Loucy (cell line): ENCODE results near the gene SPATA17.

Experiments used
- H2AFZ ChIP-seq: fragments of 200-600 bp; sonication (generic); 2 replicates; pipeline ENCODE4 v1.6.0; 2016; ENCODE audit warnings: antibody characterized with exemption, mild to moderate bottlenecking, low read length, moderate library complexity
- H3F3A ChIP-seq: fragments of 200-600 bp; 2 replicates; pipeline ENCODE4 v1.6.0; 2016; ENCODE audit warnings: antibody characterized with exemption, low read depth, mild to moderate bottlenecking
- H3K27me3 ChIP-seq: fragments of 200-600 bp; sonication (generic); 2 replicates; pipeline ENCODE4 v1.6.1; 2014; ENCODE audit warnings: low read length, mild to moderate bottlenecking; ENCODE audit not compliant: insufficient read depth, poor library complexity, severe bottlenecking
- H3K36me3 ChIP-seq: fragments of 200-600 bp; sonication (generic); 2 replicates; pipeline ENCODE4 v1.6.1; 2016; ENCODE audit warnings: low read length; ENCODE audit not compliant: insufficient read depth
- H3K4me1 ChIP-seq: fragments of 200-600 bp; sonication (generic); 2 replicates; pipeline ENCODE4 v1.5.1; 2014; ENCODE audit warnings: low read length, mild to moderate bottlenecking; ENCODE audit not compliant: insufficient read depth, poor library complexity, severe bottlenecking
- H3K4me2 ChIP-seq: fragments of 200-600 bp; sonication (generic); 2 replicates; pipeline ENCODE4 v1.6.0; 2014; ENCODE audit warnings: antibody characterized with exemption, low read length, low read depth, mild to moderate bottlenecking; ENCODE audit not compliant: poor library complexity, severe bottlenecking
- H3K4me3 ChIP-seq: fragments of 200-600 bp; sonication (generic); 2 replicates; pipeline ENCODE4 v1.5.1; 2014; ENCODE audit warnings: low read length, mild to moderate bottlenecking, mixed read lengths; ENCODE audit not compliant: poor library complexity, severe bottlenecking
- H3K79me2 ChIP-seq: fragments of 200-600 bp; sonication (generic); 2 replicates; pipeline ENCODE4 v1.6.1; 2014; ENCODE audit warnings: low read length; ENCODE audit not compliant: insufficient read depth
- H3K9ac ChIP-seq: fragments of 200-600 bp; sonication (generic); 2 replicates; pipeline ENCODE4 v1.6.0; 2014; ENCODE audit warnings: mild to moderate bottlenecking, low read depth, low read length, moderate library complexity; ENCODE audit not compliant: poor library complexity, severe bottlenecking
- H3K9me2 ChIP-seq: fragments of 200-600 bp; sonication (generic); replicated peaks from 2 replicates; pipeline ENCODE4 v1.6.1; 2016; ENCODE audit warnings: low read depth, low read length, mixed read lengths
- H3K9me3 ChIP-seq: fragments of 200-600 bp; sonication (generic); 2 replicates; pipeline ENCODE4 v1.6.1; 2014; ENCODE audit warnings: mild to moderate bottlenecking, antibody characterized with exemption, low read length, low read depth; ENCODE audit not compliant: insufficient read depth
- H4K20me1 ChIP-seq: fragments of 200-600 bp; sonication (generic); 2 replicates; pipeline ENCODE4 v1.6.0; 2014; ENCODE audit warnings: antibody characterized with exemption, low read length, mild to moderate bottlenecking; ENCODE audit not compliant: insufficient read depth, poor library complexity, severe bottlenecking
- CTCF ChIP-seq: fragments of 200-600 bp; sonication (generic); conservative IDR thresholded peaks from 2 replicates; pipeline ENCODE4 v1.5.1; 2014; ENCODE audit warnings: mild to moderate bottlenecking, antibody characterized with exemption, low read length
- EZH2phosphoT487 ChIP-seq: fragments of 200-600 bp; IDR thresholded peaks from 2 replicates; pipeline ENCODE4 v1.6.1; 2018; ENCODE audit warnings: antibody characterized with exemption, mild to moderate bottlenecking, moderate library complexity, borderline replicate concordance

SPATA17 gene

GRCh38 chr1:217861658-217862057 lies 230.5 kb downstream of the SPATA17 start:
- H3F3A ChIP-seq = no peaks in the 10 kb centered on the region
- H3K36me3 ChIP-seq = no peaks in the 10 kb centered on the region
- no peaks in the 10 kb centered on the region for H3K27me3 ChIP-seq
- H3K4me3 ChIP-seq = no peak overlapping the region
- H3K9ac ChIP-seq = no peak overlapping the region
- no peaks in the 10 kb centered on the region for H3K79me2 ChIP-seq
- H2AFZ ChIP-seq = no peak overlapping the region
- no peak for TF ChIP-seq EZH2phosphoT487
- TF ChIP-seq CTCF = no peak
- no peaks in the 10 kb centered on the region for H3K4me1 ChIP-seq
- H3K9me2 ChIP-seq = no peaks in the 10 kb centered on the region
- no peaks in the 10 kb centered on the region for H4K20me1 ChIP-seq
- no peak overlapping the region for H3K4me2 ChIP-seq
- no peaks in the 10 kb centered on the region for H3K9me3 ChIP-seq

- Histone ChIP-seq H3K36me3 (no peaks in the 10 kb centered on the region), H3K9ac (no peak overlapping the region), H4K20me1 (no peaks in the 10 kb centered on the region), H3K4me2 (no peak overlapping the region), H3K79me2 (no peaks in the 10 kb centered on the region), H3F3A (no peaks in the 10 kb centered on the region), H3K9me3 (no peaks in the 10 kb centered on the region), H3K4me1 (no peaks in the 10 kb centered on the region), H3K9me2 (no peaks in the 10 kb centered on the region), H2AFZ (no peak overlapping the region), H3K27me3 (no peaks in the 10 kb centered on the region), H3K4me3 (no peak overlapping the region)
- no peak for TF ChIP-seq CTCF
- no peak for TF ChIP-seq EZH2phosphoT487
Measured at GRCh38 chr1:217867446-217867995, 236.4 kb downstream of the SPATA17 start.

- H4K20me1 ChIP-seq = no peaks in the 10 kb centered on the region
- no peaks in the 10 kb centered on the region for H3K9me3 ChIP-seq
- H3K9me2 ChIP-seq = no peaks in the 10 kb centered on the region
- TF ChIP-seq EZH2phosphoT487 = no peak
- TF ChIP-seq CTCF = no peak
- no peak overlapping the region for H2AFZ ChIP-seq
- no peak overlapping the region for H3K9ac ChIP-seq
- no peak overlapping the region for H3K4me2 ChIP-seq
- H3F3A ChIP-seq = no peaks in the 10 kb centered on the region
- no peaks in the 10 kb centered on the region for H3K4me1 ChIP-seq
- no peaks in the 10 kb centered on the region for H3K27me3 ChIP-seq
- no peaks in the 10 kb centered on the region for H3K79me2 ChIP-seq
- no peaks in the 10 kb centered on the region for H3K36me3 ChIP-seq
- no peak overlapping the region for H3K4me3 ChIP-seq
Measured at GRCh38 chr1:217871955-217872354, 240.8 kb downstream of the SPATA17 start.
